ENCODE data around the gene PLD4.
A peak's percentile ranks its signal among the peaks of the same experiment; 100 is the strongest.

DNA sequence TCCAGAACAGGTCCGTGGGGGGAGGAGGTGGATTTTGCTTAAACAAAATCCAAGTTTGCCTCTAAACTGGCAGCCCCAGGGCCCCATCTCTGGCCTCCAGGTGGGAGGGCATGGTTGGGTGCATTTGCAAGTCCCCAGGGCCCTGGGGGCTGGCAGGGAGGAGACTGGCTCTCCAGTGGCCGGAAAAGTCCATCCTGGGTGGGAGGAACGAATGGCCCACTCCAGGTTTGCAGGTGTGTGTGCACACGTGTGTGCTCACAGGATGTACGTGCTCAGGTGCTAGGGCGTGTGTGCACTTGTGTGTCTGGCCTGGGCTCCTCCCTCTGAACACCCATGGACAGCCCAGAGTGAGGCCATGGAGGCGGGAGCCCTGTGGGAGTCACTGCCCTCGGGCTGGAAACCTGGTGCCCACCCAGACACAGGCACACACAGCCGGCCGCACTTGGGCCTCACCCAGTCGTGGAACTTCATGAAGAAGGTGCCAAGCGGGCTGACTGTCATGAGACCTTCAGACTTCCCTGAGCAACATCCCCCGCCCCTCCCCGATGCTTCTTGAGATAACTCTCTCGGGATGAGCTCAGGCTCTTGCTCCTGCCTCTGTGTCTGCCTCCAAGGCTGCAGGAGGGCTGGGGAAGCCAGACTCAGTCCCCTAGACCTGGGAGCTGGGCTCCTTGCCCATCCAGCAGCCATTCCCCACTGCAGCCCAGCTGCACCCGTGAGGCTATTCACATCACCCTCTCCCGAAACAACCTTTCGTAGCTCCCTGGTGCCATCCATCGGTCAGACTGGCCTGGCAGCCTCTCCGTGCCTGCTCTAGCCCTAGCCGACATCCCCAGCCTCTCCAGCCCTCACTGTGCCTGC lies 44.1 kb downstream of the PLD4 start:
- TF ChIP-seq POLR2A (IDR thresholded peaks at IDR 0.05): peak; percentile 16
- TF ChIP-seq, protein P1, sequence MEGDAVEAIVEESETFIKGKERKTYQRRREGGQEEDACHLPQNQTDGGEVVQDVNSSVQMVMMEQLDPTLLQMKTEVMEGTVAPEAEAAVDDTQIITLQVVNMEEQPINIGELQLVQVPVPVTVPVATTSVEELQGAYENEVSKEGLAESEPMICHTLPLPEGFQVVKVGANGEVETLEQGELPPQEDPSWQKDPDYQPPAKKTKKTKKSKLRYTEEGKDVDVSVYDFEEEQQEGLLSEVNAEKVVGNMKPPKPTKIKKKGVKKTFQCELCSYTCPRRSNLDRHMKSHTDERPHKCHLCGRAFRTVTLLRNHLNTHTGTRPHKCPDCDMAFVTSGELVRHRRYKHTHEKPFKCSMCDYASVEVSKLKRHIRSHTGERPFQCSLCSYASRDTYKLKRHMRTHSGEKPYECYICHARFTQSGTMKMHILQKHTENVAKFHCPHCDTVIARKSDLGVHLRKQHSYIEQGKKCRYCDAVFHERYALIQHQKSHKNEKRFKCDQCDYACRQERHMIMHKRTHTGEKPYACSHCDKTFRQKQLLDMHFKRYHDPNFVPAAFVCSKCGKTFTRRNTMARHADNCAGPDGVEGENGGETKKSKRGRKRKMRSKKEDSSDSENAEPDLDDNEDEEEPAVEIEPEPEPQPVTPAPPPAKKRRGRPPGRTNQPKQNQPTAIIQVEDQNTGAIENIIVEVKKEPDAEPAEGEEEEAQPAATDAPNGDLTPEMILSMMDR (IDR thresholded peaks at IDR 0.05): peak in 1 of 4 experiments; percentile 50
